Panc1 (cell line): ENCODE results near the gene RASL11B. TPM values are rescaled to one million over a fixed set of nuclear protein-coding genes. Genes with fewer than 3 reads are reported as not detected.

ENCODE experiments used
- ATAC-seq: fragments of 200-7000 bp; cut with Tn5 transposase; 2 replicates; pipeline ENCODE4 v1.9.1; 2020; ENCODE audit warnings: mild to moderate bottlenecking, moderate library complexity
- BruUV-seq: library from RNA; stranded (reverse); fragments of 400-500 nt; replicated peaks from 2 replicates; lab custom pipeline; 2021; lab: Mats Ljungman, UMichigan
- CTCF ChIA-PET: fragments of 300-600 bp; sonication (Branson Sonifier 250); formaldehyde crosslinking; loops from one replicate; lab custom pipeline; 2022; ENCODE audit warnings: antibody characterized with exemption; lab: Charles Lee
- POLR2A ChIA-PET: fragments of 300-600 bp; sonication (Branson Sonifier 250); formaldehyde crosslinking; loops from one replicate; lab custom pipeline; 2022; ENCODE audit warnings: antibody characterized with exemption; lab: Charles Lee
- DNase-seq: peaks from one replicate; pipeline ENCODE4 v3.0.0-alpha.2; 2010; ENCODE audit warnings: low read depth, low spot score
- H3K27ac ChIP-seq: 2 replicates; pipeline ENCODE4 v1.5.1; 2011; ENCODE audit warnings: mild to moderate bottlenecking, low read length, inconsistent platforms
- H3K27me3 ChIP-seq: fragments of 200-500 bp; sonication (Bioruptor generic); 2 replicates; pipeline ENCODE4 v1.6.0; 2014; ENCODE audit warnings: low read length, inconsistent platforms; ENCODE audit not compliant: control insufficient read depth, insufficient read depth
- H3K36me3 ChIP-seq: fragments of 200-500 bp; sonication (Bioruptor generic); 2 replicates; pipeline ENCODE4 v1.5.1; 2014; ENCODE audit warnings: inconsistent platforms, mild to moderate bottlenecking, low read length, moderate library complexity; ENCODE audit not compliant: control insufficient read depth, insufficient read depth
- H3K4me1 ChIP-seq: 2 replicates; pipeline ENCODE4 v1.5.1; 2011; ENCODE audit warnings: inconsistent platforms, mild to moderate bottlenecking, low read length, moderate library complexity; ENCODE audit not compliant: control insufficient read depth, insufficient read depth
- H3K4me3 ChIP-seq, 2 experiments: 2 replicates each; pipeline ENCODE4 v1.5.1; 2011 to 2012; ENCODE audit warnings: low read depth in 2 of 2, low read length in 2 of 2, mild to moderate bottlenecking in 2 of 2, inconsistent platforms in 1 of 2, moderate library complexity in 1 of 2
- H3K9me3 ChIP-seq: fragments of 200-500 bp; sonication (Bioruptor generic); 2 replicates; pipeline ENCODE4 v1.5.1; 2014; ENCODE audit warnings: low read depth, mild to moderate bottlenecking, inconsistent platforms, low read length, moderate library complexity; ENCODE audit not compliant: control insufficient read depth, insufficient read depth
- POLR2AphosphoS5 ChIP-seq: IDR thresholded peaks from 2 replicates; pipeline ENCODE4 v1.6.1; 2012; ENCODE audit warnings: mild to moderate bottlenecking, low read depth, low read length, moderate library complexity
- SIN3A ChIP-seq: IDR thresholded peaks from 2 replicates; pipeline ENCODE4 v1.6.1; 2012; ENCODE audit warnings: low read depth, mild to moderate bottlenecking, low read length, moderate library complexity, borderline replicate concordance; ENCODE audit not compliant: insufficient read depth
- TCF7L2 ChIP-seq: IDR thresholded peaks from 2 replicates; pipeline ENCODE4 v1.6.1; 2011; ENCODE audit warnings: mild to moderate bottlenecking, low read depth, low read length, inconsistent platforms
- in situ Hi-C: cut with HindIII; loops from 2 replicates; pipeline ENCODE4 v1.10.0; 2016; ENCODE audit warnings: low sequenced_read_pairs, low pct_unique_long_range_greater_than_20kb
- intact Hi-C: fragments of 100-400 bp; cut with micrococcal nuclease; formaldehyde crosslinking; loops from one replicate; pipeline ENCODE4 v1.10.0; 2022; ENCODE audit not compliant: unreplicated experiment
- total RNA-seq: library from RNA; stranded (reverse); gene quantifications from one replicate; pipeline ENCODE4 v1.2.1, GENCODE V29; 2021; ENCODE audit not compliant: unreplicated experiment
- TF ChIP-seq, protein P1 (sequence below): fragments of 450-650 bp; IDR thresholded peaks from 2 replicates; pipeline ENCODE4 v1.5.1; 2017; ENCODE audit warnings: mild to moderate bottlenecking
- TF ChIP-seq, protein P2 (sequence below), 2 experiments: IDR thresholded peaks; 2 replicates each; pipeline ENCODE4 v1.6.1; 2011 to 2012; ENCODE audit warnings: low read depth in 2 of 2, control low read depth in 1 of 2, low read length in 1 of 2, mild to moderate bottlenecking in 1 of 2, moderate library complexity in 1 of 2; ENCODE audit not compliant: insufficient read depth in 1 of 2

Gene RASL11B
- total RNA-seq, 1 experiment from 2014 or later, result 0.21 TPM

DNA sequence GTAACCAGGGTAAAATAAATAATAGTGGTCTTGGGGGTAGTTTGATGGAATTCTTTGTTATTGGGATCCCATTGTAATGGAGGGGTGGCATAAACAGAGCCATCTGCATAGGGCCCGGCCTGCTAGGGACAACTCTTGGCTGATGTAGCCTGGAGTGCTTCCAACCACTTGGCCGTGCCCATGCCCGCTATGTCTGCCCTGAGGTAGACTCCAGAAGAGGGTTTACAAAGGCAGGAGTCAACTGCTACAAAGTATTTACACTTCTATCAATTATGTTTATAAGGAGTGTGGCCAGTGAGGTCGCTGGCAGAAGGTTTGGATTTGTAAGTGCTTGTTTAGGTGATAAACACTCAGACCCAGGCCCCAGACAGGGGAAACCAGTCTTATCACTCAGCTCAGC, 8.1 kb downstream of the RASL11B start:
- POLR2A ChIA-PET, result no interaction called here
- no peak overlapping the region for H3K27ac ChIP-seq
- H3K27me3 ChIP-seq, result no peaks in the 10 kb centered on the region
- H3K36me3 ChIP-seq, result no peaks in the 10 kb centered on the region
- DNase-seq (no peak), ATAC-seq (no peak)
- in situ Hi-C loops (no loop called here), intact Hi-C loops (no loop called here)
- BruUV-seq, result no TSS peak
- no peaks in the 10 kb centered on the region for H3K9me3 ChIP-seq
- CTCF ChIA-PET, result no interaction called here
- TF ChIP-seq, protein P1, sequence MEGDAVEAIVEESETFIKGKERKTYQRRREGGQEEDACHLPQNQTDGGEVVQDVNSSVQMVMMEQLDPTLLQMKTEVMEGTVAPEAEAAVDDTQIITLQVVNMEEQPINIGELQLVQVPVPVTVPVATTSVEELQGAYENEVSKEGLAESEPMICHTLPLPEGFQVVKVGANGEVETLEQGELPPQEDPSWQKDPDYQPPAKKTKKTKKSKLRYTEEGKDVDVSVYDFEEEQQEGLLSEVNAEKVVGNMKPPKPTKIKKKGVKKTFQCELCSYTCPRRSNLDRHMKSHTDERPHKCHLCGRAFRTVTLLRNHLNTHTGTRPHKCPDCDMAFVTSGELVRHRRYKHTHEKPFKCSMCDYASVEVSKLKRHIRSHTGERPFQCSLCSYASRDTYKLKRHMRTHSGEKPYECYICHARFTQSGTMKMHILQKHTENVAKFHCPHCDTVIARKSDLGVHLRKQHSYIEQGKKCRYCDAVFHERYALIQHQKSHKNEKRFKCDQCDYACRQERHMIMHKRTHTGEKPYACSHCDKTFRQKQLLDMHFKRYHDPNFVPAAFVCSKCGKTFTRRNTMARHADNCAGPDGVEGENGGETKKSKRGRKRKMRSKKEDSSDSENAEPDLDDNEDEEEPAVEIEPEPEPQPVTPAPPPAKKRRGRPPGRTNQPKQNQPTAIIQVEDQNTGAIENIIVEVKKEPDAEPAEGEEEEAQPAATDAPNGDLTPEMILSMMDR, result no peak
- TF ChIP-seq POLR2AphosphoS5 (no peak), SIN3A (no peak), TCF7L2 (no peak)
- no peaks in the 10 kb centered on the region for H3K4me1 ChIP-seq
- H3K4me3 ChIP-seq, result no peak overlapping the region

DNA sequence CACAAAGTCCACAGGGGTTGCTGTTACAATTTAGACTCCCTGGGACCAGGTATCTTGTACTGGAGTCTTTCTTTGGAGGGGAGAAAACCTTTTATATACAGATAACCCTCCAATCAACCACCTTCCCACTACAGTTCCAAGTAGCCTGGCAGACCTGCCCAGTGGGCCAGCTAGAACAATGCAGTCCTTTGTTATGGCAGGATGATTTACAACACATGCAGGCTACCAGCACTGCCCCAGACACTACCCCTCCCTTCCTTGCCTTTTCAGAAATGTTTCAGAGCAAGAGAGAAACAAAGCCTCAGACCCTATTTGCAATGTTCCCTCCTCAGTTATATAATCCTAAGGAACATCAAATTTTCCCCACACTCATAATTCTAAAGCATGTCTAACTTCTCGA, 11.1 kb downstream of the RASL11B start:
- no peaks in the 10 kb centered on the region for H3K27me3 ChIP-seq
- ChIA-PET POLR2A (no interaction called here), CTCF (no interaction called here)
- no peaks in the 10 kb centered on the region for H3K36me3 ChIP-seq
- no TSS peak for BruUV-seq
- TF ChIP-seq SIN3A (no peak), POLR2AphosphoS5 (no peak), TCF7L2 (no peak)
- TF ChIP-seq, protein P1, result no peak
- TF ChIP-seq, protein P2, sequence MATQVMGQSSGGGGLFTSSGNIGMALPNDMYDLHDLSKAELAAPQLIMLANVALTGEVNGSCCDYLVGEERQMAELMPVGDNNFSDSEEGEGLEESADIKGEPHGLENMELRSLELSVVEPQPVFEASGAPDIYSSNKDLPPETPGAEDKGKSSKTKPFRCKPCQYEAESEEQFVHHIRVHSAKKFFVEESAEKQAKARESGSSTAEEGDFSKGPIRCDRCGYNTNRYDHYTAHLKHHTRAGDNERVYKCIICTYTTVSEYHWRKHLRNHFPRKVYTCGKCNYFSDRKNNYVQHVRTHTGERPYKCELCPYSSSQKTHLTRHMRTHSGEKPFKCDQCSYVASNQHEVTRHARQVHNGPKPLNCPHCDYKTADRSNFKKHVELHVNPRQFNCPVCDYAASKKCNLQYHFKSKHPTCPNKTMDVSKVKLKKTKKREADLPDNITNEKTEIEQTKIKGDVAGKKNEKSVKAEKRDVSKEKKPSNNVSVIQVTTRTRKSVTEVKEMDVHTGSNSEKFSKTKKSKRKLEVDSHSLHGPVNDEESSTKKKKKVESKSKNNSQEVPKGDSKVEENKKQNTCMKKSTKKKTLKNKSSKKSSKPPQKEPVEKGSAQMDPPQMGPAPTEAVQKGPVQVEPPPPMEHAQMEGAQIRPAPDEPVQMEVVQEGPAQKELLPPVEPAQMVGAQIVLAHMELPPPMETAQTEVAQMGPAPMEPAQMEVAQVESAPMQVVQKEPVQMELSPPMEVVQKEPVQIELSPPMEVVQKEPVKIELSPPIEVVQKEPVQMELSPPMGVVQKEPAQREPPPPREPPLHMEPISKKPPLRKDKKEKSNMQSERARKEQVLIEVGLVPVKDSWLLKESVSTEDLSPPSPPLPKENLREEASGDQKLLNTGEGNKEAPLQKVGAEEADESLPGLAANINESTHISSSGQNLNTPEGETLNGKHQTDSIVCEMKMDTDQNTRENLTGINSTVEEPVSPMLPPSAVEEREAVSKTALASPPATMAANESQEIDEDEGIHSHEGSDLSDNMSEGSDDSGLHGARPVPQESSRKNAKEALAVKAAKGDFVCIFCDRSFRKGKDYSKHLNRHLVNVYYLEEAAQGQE (IDR thresholded peaks at IDR 0.05; ENCODE audit: insufficient read depth in 1 of 2, low read depth in 2 of 2, low read length in 1 of 2), result no peak
- ATAC-seq (no peak), DNase-seq (no peak)
- in situ Hi-C loops (no loop called here), intact Hi-C loops (no loop called here)
- H3K4me1 ChIP-seq, result no peaks in the 10 kb centered on the region
- H3K9me3 ChIP-seq, result no peaks in the 10 kb centered on the region
- no peak overlapping the region for H3K4me3 ChIP-seq
- H3K27ac ChIP-seq, result no peak overlapping the region
